Measurements from ENCODE around the gene LRSAM1. TPM values are rescaled to one million over a fixed set of nuclear protein-coding genes. Genes with fewer than 3 reads are reported as not detected.

The LRSAM1 gene
- total RNA-seq, 1 donor from 2014 or later = 35.4 TPM

- peaks cover 31% of the 10 kb centered on the region for H3K36me3 ChIP-seq
- H3K4me1 ChIP-seq = peaks cover 55% of the 10 kb centered on the region
- intact Hi-C loops (cut with micrococcal nuclease) = no loop called here
- H3K27ac ChIP-seq (replicated peaks) = no peak overlapping the region
- H3K4me3 ChIP-seq = no peak overlapping the region
- H3K27me3 ChIP-seq (ENCODE audit: low read depth) = no peaks in the 10 kb centered on the region
- no peaks in the 10 kb centered on the region for H3K9me3 ChIP-seq (replicated peaks)
- DNase-seq = no peak
- TF ChIP-seq CTCF (IDR thresholded peaks at IDR 0.05; ENCODE audit: borderline replicate concordance) = no peak
Measured at GRCh38 chr9:127426756-127427155, 24.6 kb upstream of the LRSAM1 start.

GRCh38 chr9:127428348-127428747 lies 23.0 kb upstream of the LRSAM1 start:
- Histone ChIP-seq H3K27ac (replicated peaks) (no peak overlapping the region), H3K4me1 (peaks cover 39% of the 10 kb centered on the region), H3K27me3 (ENCODE audit: low read depth) (no peaks in the 10 kb centered on the region), H3K36me3 (peaks cover 38% of the 10 kb centered on the region), H3K9me3 (replicated peaks) (no peaks in the 10 kb centered on the region), H3K4me3 (no peak overlapping the region)
- no peak for TF ChIP-seq CTCF (IDR thresholded peaks at IDR 0.05; ENCODE audit: borderline replicate concordance)
- intact Hi-C loops (cut with micrococcal nuclease) = no loop called here
- DNase-seq = no peak

GRCh38 chr9:127430415-127430814 lies 20.9 kb upstream of the LRSAM1 start:
- intact Hi-C loops (cut with micrococcal nuclease) = no loop called here
- Histone ChIP-seq H3K9me3 (replicated peaks) (no peaks in the 10 kb centered on the region), H3K4me1 (peaks cover 23% of the 10 kb centered on the region), H3K27me3 (ENCODE audit: low read depth) (no peaks in the 10 kb centered on the region), H3K4me3 (no peak overlapping the region), H3K36me3 (peaks cover 59% of the 10 kb centered on the region), H3K27ac (replicated peaks) (no peak overlapping the region)
- no peak for TF ChIP-seq CTCF (IDR thresholded peaks at IDR 0.05; ENCODE audit: borderline replicate concordance)
- no peak for DNase-seq

GRCh38 chr9:127437497-127438264 lies 13.6 kb upstream of the LRSAM1 start:
- no peaks in the 10 kb centered on the region for H3K4me1 ChIP-seq
- H3K9me3 ChIP-seq (replicated peaks) = no peaks in the 10 kb centered on the region
- no peak for DNase-seq
- no peak overlapping the region for H3K27ac ChIP-seq (replicated peaks)
- H3K36me3 ChIP-seq = peaks cover 95% of the 10 kb centered on the region
- no peak overlapping the region for H3K4me3 ChIP-seq
- H3K27me3 ChIP-seq (ENCODE audit: low read depth) = no peaks in the 10 kb centered on the region
- no peak for TF ChIP-seq CTCF (IDR thresholded peaks at IDR 0.05; ENCODE audit: borderline replicate concordance)
- intact Hi-C loops (cut with micrococcal nuclease) = no loop called here

GRCh38 chr9:127438394-127438793 lies 12.9 kb upstream of the LRSAM1 start:
- H3K4me3 ChIP-seq = no peak overlapping the region
- H3K9me3 ChIP-seq (replicated peaks) = no peaks in the 10 kb centered on the region
- TF ChIP-seq CTCF (IDR thresholded peaks at IDR 0.05; ENCODE audit: borderline replicate concordance) = no peak
- intact Hi-C loops (cut with micrococcal nuclease) = no loop called here
- no peaks in the 10 kb centered on the region for H3K27me3 ChIP-seq (ENCODE audit: low read depth)
- H3K4me1 ChIP-seq = no peaks in the 10 kb centered on the region
- DNase-seq = no peak
- no peak overlapping the region for H3K27ac ChIP-seq (replicated peaks)
- H3K36me3 ChIP-seq = peaks cover 95% of the 10 kb centered on the region

Data from left ventricle myocardium inferior (tissue), 1 donor.